ENCODE data around the gene LSM10.

Gene LSM10

GRCh38 chr1:36382669-36383068 lies 15.0 kb downstream of the LSM10 start:
- TF ChIP-seq CTCF (conservative IDR thresholded peaks at IDR 0.05) (no peak), ZFX (IDR thresholded peaks at IDR 0.05) (no peak)
- no peak overlapping the region for H3K27ac ChIP-seq

- no peak overlapping the region for H3K27ac ChIP-seq
- TF ChIP-seq CTCF (conservative IDR thresholded peaks at IDR 0.05): no peak
Observed at GRCh38 chr1:36382231-36382630, 15.5 kb downstream of the LSM10 start.

- TF ChIP-seq ZFX (IDR thresholded peaks at IDR 0.05): no peak
- TF ChIP-seq CTCF (conservative IDR thresholded peaks at IDR 0.05): no peak
- no peak overlapping the region for H3K27ac ChIP-seq
Observed at GRCh38 chr1:36381405-36381804, 16.3 kb downstream of the LSM10 start.

- TF ChIP-seq CTCF (conservative IDR thresholded peaks at IDR 0.05): no peak
- no peak overlapping the region for H3K27ac ChIP-seq
Observed at GRCh38 chr1:36380782-36381181, 16.9 kb downstream of the LSM10 start.

- no peak for TF ChIP-seq ZFX (IDR thresholded peaks at IDR 0.05)
- no peak for TF ChIP-seq CTCF (conservative IDR thresholded peaks at IDR 0.05)
- H3K27ac ChIP-seq: no peak overlapping the region
Observed at GRCh38 chr1:36380143-36380619, 17.5 kb downstream of the LSM10 start.

- no peak overlapping the region for H3K27ac ChIP-seq
- no peak for TF ChIP-seq ZFX (IDR thresholded peaks at IDR 0.05)
- TF ChIP-seq CTCF (conservative IDR thresholded peaks at IDR 0.05): no peak
Observed at GRCh38 chr1:36377791-36378492, 19.8 kb downstream of the LSM10 start.

GRCh38 chr1:36372617-36373016 lies 25.1 kb downstream of the LSM10 start:
- TF ChIP-seq CTCF (conservative IDR thresholded peaks at IDR 0.05) (no peak), ZFX (IDR thresholded peaks at IDR 0.05) (no peak)
- H3K27ac ChIP-seq: no peak overlapping the region; the same call in 1 of the 2 replicates
